Lung (tissue), 12 donors: ENCODE results near the gene BTBD2. TPM values are rescaled to one million over a fixed set of nuclear protein-coding genes. Genes with fewer than 3 reads are reported as not detected.

ENCODE experiments used
- ATAC-seq: fragments of 200-7000 bp; cut with Tn5 transposase; one replicate; pipeline ENCODE4 v1.9.1; 2020; ENCODE audit warnings: moderate number of reproducible peaks; ENCODE audit not compliant: insufficient read depth, low FRiP score
- DNase-seq, 3 donors: peaks; one replicate each; pipeline ENCODE4 v3.0.0-alpha.2; 2013 to 2017
- H3K27ac ChIP-seq, 2 donors: one replicate each; pipeline ENCODE4 v1.5.1; 2013; ENCODE audit warnings: mild to moderate bottlenecking in 2 of 2, moderate library complexity in 2 of 2, control low read depth in 1 of 2, inconsistent platforms in 1 of 2, low read depth in 1 of 2, low read length in 1 of 2
- H3K27me3 ChIP-seq, 3 donors: one replicate each; pipeline ENCODE4 v1.5.1; 2013; ENCODE audit warnings: low read length in 2 of 3; ENCODE audit not compliant: control insufficient read depth in 3 of 3, insufficient read depth in 3 of 3
- H3K36me3 ChIP-seq, 4 donors: one replicate each; pipeline ENCODE4 v1.5.1; 2013; ENCODE audit warnings: low read length in 4 of 4, mild to moderate bottlenecking in 1 of 4, moderate library complexity in 1 of 4; ENCODE audit not compliant: control insufficient read depth in 4 of 4, insufficient read depth in 4 of 4
- H3K4me1 ChIP-seq, 5 donors: one replicate each; pipeline ENCODE4 v1.5.1; 2013; ENCODE audit warnings: low read length in 5 of 5, mild to moderate bottlenecking in 2 of 5, moderate library complexity in 1 of 5; ENCODE audit not compliant: control insufficient read depth in 5 of 5, insufficient read depth in 5 of 5
- H3K4me3 ChIP-seq: one replicate; pipeline ENCODE4 v1.5.1; 2013; ENCODE audit warnings: mild to moderate bottlenecking, control low read depth, moderate library complexity
- H3K9ac ChIP-seq, 2 donors: one replicate each; pipeline ENCODE4 v1.5.1; 2013; ENCODE audit warnings: low read length in 2 of 2, control low read depth in 1 of 2; ENCODE audit not compliant: insufficient read depth in 1 of 2
- H3K9me3 ChIP-seq, 4 donors: one replicate each; pipeline ENCODE4 v1.5.1; 2013; ENCODE audit warnings: low read length in 3 of 4, mild to moderate bottlenecking in 1 of 4, moderate library complexity in 1 of 4; ENCODE audit not compliant: control insufficient read depth in 4 of 4, insufficient read depth in 3 of 4
- WGBS, 2 donors: extraction: QIAGEN DNeasy Blood & Tissue Kit; methylation state at CpG; one replicate each; pipeline ENCODE4 v1.1.7; 2013; 5-methylcytosine and 5-hydroxymethylcytosine counted together
- polyA plus RNA-seq, 2 donors: library from polyadenylated mRNA; stranded (reverse); fragments of 200-250 nt; gene quantifications; one replicate each; pipeline ENCODE4 v1.2.1, GENCODE V29; 2013
- total RNA-seq, 2 donors: library from RNA; depleted of rRNA in 1 of 2; stranded (reverse); fragments of >200 nt in 1 of 2; gene quantifications; one replicate each; pipeline ENCODE4 v1.2.1, GENCODE V29; 2014 to 2021
- TF ChIP-seq, protein P1 (sequence below): IDR thresholded peaks from 2 replicates; pipeline ENCODE4 v1.5.1; 2012; ENCODE audit warnings: mild to moderate bottlenecking; ENCODE audit errors: control extremely low read depth, extremely low read depth
- donor health status: control.
- donor health status: control.
- donor health status: Bipolar disorder and iron deficiency.
- donor health status: healthy.
- donor health status: DM: yes; HTN: yes; CAD: no.

Gene BTBD2
- total and polyA plus RNA-seq, 4 donors: 35.5 to 62.3 (median 44.8) TPM

DNA sequence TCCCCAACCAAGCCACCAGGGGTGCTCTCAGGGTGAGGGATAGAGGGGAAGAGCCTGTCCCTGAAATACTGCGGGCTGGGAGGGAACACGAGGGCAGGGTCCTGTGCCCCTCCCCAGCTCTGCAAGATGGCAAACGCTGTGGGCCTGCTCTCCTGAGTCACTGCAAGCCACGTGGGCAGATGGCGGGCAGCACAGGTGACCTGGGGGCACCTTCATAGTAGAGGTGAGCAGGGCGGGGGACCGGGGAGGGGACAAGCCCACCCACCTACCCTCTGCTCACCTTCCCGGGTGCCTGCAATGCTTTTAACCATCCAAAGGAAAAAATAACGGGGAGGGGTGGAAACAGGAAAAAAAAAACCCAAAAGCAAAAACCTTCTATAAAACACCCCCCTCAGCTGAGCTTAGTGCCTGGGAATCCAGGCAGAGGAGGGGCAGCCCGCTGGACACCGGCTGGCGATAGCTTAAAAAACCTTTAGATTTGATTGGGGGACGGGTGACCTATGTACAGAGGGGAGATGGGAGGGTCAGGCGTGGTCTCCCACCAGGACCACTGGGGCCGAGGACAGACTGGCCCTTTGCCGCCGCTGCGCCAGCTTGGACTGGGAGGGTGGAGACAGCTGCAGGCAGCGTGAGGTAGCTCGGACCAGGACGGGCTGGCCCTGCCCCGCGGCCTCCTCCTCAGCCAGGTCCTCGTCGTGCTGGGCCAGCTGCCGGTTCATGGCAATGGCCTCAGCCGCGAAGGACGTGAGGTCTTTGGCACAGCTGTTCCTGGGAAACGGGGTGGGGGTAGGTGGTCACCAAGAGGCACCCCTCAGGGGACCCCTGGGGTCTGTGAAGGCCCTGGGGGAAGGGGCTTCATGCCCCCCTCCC is 23.8 kb upstream of the BTBD2 start:
- peaks cover 0 to 5% (median 0%) of the 10 kb centered on the region in 4 donors for H3K9me3 ChIP-seq
- no peak overlapping the region for H3K4me3 ChIP-seq
- TF ChIP-seq, protein P1, sequence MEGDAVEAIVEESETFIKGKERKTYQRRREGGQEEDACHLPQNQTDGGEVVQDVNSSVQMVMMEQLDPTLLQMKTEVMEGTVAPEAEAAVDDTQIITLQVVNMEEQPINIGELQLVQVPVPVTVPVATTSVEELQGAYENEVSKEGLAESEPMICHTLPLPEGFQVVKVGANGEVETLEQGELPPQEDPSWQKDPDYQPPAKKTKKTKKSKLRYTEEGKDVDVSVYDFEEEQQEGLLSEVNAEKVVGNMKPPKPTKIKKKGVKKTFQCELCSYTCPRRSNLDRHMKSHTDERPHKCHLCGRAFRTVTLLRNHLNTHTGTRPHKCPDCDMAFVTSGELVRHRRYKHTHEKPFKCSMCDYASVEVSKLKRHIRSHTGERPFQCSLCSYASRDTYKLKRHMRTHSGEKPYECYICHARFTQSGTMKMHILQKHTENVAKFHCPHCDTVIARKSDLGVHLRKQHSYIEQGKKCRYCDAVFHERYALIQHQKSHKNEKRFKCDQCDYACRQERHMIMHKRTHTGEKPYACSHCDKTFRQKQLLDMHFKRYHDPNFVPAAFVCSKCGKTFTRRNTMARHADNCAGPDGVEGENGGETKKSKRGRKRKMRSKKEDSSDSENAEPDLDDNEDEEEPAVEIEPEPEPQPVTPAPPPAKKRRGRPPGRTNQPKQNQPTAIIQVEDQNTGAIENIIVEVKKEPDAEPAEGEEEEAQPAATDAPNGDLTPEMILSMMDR: no peak
- no peak overlapping the region for H3K27ac ChIP-seq
- peaks cover 0 to 53% (median 0%) of the 10 kb centered on the region in 4 donors for H3K36me3 ChIP-seq
- WGBS, 2 donors: 89 to 93% methylated on average over 30 of the region's 30 CpGs
- H3K9ac ChIP-seq: no peak overlapping the region
- no peaks in the 10 kb centered on the region for H3K27me3 ChIP-seq
- DNase-seq (no peak), ATAC-seq (no peak)
- peaks cover 2 to 34% (median 17%) of the 10 kb centered on the region in 5 donors for H3K4me1 ChIP-seq

DNA sequence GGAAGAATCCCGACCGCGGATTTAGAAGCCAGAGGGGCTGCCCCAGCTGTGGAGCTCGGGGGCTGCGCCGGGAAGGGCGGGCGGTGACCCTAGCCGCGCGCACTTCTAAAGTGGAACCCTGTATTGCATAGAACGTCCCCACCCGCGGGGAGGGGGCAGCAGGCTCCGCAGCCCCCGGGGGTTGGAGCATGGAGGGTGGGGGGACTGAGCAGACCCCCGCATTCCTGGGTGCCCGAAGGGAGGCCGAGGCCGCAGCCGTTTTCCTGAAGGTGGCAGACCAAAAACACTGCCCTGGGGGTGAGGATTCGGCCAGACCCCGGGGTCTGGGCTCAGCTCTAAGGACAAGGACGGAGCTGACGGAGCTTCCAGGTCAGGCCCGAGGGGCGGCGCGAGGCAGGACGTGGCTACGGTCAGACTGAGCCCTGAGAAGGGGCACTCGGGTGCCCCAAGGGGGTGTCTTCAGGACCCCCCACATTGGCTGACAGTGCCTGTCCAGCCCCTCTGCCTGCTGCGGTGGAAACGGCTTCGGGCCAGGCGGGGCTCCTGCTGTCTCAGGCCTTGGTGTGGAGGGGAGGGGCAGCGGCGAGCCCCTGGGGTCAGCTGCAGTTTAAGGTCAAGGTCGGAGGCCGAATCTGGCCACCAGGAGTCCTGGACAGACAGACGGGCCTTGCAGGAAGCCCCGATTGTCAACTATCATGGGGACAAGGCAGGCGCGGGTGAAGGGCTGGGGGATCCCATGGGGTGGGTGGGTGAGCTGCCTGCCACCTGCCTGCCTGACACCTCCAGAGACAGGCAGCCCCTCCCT is 23.0 kb upstream of the BTBD2 start:
- Histone ChIP-seq H3K36me3 (peaks cover 0 to 49% (median 0%) of the 10 kb centered on the region in 4 donors), H3K9me3 (peaks cover 0 to 5% (median 0%) of the 10 kb centered on the region in 4 donors), H3K27me3 (no peaks in the 10 kb centered on the region), H3K4me3 (no peak overlapping the region), H3K9ac (no peak overlapping the region), H3K27ac (no peak overlapping the region), H3K4me1 (peaks cover 2 to 32% (median 17%) of the 10 kb centered on the region in 5 donors)
- TF ChIP-seq, protein P1: no peak
- 91 to 95% methylated on average over 42 to 44 of the region's 44 CpGs for WGBS, 2 donors
- DNase-seq: no peak
- ATAC-seq: no peak

DNA sequence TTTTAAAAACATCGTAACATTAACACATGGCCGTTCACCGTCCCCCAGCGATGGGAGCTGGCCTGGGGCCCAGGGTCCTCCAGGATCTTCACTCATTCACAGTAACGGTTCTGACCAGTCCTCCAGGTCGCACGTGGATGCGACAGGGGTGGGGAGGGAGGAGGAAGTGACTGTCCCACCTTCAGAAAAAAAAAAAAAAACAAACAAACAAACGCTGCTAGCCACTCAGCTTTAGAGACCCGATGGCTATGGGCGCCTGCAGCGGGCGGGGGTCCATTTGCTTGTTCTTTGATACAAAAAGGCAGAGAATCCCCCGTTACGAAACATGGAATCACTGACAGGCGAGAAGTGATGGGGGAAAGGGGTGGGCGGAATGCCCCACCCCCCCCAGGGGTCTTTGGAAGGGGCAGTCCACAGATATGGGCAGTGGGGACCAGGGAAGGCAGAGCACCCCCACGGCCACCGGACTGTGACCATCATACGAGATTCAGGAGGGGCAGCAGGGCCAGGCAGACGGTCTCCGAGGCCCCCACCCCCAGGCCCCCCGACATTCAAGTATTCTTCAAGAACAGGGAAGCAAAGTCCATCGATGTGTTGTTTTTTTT is 22.2 kb upstream of the BTBD2 start:
- TF ChIP-seq, protein P1: no peak
- 79 to 87% methylated on average over 24 of the region's 24 CpGs for WGBS, 2 donors
- DNase-seq (no peak), ATAC-seq (no peak)
- H3K4me1 ChIP-seq: peaks cover 2 to 27% (median 12%) of the 10 kb centered on the region in 5 donors
- H3K27ac ChIP-seq: no peak overlapping the region
- H3K9me3 ChIP-seq: peaks cover 0 to 5% (median 0%) of the 10 kb centered on the region in 4 donors
- no peak overlapping the region for H3K4me3 ChIP-seq
- peaks cover 0 to 42% (median 0%) of the 10 kb centered on the region in 4 donors for H3K36me3 ChIP-seq
- no peak overlapping the region for H3K9ac ChIP-seq
- no peaks in the 10 kb centered on the region for H3K27me3 ChIP-seq
